DND-41 (cell line): Measurements from ENCODE around the gene QSOX1.

Source experiments
- CTCF ChIP-seq: IDR thresholded peaks from 2 replicates; pipeline ENCODE4 v1.5.1; 2012; ENCODE audit warnings: borderline replicate concordance, low read length, moderate library complexity, mild to moderate bottlenecking; ENCODE audit not compliant: poor library complexity, severe bottlenecking; ENCODE audit errors: extremely low read depth
- EZH2 ChIP-seq: IDR thresholded peaks from 3 replicates; pipeline ENCODE4 v1.6.1; 2012; ENCODE audit warnings: borderline replicate concordance, low read depth, mild to moderate bottlenecking, moderate library complexity, low read length, inconsistent platforms; ENCODE audit not compliant: severe bottlenecking

GRCh38 chr1:180183426-180183825 is 28.8 kb downstream of the QSOX1 start:
- TF ChIP-seq CTCF (no peak), EZH2 (no peak)
